Globus pallidus (tissue), 1 donor: Measurements from ENCODE around the gene C2orf74.
A peak's percentile ranks its signal among the peaks of the same experiment; 100 is the strongest.
"Not testable (repeated sequence)": the region's sequence is repeated elsewhere in the genome, so short reads cannot be mapped to it uniquely, and the experiment has no call there.

Experiments
- DNase-seq: peaks from one replicate; pipeline ENCODE4 v3.0.0-alpha.2; 2015; ENCODE audit warnings: low spot score

C2orf74 gene

DNA sequence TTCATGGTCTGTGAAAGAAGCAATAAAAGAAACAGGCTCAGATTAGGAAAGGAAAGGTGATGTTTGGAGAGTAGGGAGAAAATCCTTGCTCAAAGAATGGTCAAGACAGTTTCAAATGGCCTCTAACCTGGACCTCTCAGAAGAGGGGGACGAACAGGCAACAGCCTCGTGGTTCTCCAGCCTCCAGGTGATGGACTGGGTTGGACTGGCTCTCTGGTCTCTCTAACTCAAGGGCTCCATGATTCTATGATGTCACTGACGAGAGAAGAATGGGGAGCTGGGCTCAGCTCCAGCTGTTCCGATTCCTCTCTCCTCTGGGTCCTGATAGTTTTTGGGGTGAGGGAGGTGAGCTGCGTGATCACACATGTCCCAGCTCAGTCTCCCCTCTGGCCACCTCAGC, at the start of gene C2orf74:
TSS of gene C2orf74 (plus strand) at position 301 of the 400 bp plus-strand sequence. CDS start 327 bp downstream, outside the sequence.
- no peak for DNase-seq

DNA sequence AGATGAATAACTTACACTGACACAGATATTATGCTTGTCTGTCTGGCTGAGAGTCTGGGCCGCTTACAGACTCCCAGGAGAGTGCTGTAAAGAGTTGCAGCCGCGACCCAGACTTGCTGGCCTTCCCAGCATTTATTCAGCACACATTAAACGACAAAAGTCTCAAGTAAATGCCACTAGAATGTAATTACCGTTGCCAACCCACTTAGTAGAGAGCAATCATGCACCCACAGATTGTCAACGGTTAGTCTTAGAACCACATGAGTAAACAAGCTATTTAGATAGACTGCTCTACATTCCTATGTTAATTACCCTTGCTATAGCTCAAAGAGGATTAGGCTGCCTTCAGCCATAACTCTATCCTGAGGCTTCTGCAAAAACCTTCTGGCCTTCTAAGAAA, 47.8 kb upstream of the C2orf74 start:
- no peak for DNase-seq

DNA sequence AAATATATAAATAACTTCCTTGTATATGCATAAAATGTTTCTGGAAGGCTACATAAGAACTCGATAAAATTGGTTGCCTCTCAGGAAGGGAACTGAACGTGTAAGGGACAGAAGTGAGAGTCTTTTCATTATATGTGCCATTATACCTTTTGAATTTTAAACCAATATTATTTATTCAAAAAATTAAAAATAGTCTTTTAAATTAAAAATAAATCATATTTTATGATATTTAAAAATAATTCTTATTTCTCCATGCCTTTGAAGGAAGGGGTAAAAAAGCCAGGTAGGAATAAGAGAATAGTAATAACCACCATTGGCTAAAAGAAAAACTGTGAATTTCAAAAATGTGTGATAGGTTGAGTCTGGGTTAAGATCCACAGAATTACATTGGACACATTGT, 45.7 kb upstream of the C2orf74 start:
- no peak for DNase-seq

- no peak for DNase-seq
Measured at GRCh38 chr2:61117534-61117933, 44.5 kb upstream of the C2orf74 start.

GRCh38 chr2:61125123-61125710, 36.8 kb upstream of the C2orf74 start:
- DNase-seq = no peak

DNA sequence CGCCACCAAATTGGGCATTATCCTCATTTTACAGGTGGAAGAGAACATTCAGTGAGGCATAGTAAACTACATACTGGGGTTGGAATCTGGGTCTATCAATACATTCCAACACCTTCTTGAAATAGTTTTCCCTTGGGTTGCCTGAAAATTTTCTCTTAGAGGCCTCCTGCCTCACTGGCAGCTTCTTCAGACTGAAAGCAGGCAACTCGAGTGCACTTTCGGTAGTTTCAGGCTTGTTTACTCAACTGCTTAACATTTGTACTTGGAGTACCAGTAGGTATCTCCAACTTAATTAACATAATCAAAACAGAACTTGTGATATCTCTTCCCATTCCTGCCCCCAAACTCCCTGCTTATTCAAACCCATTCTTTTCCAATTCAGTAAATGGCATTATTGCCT, 36.2 kb upstream of the C2orf74 start:
- DNase-seq = no peak

- DNase-seq = not testable (repeated sequence)
Measured at GRCh38 chr2:61128122-61128521, 33.9 kb upstream of the C2orf74 start.

- DNase-seq = peak; percentile 41
Measured at GRCh38 chr2:61134141-61134540, 27.8 kb upstream of the C2orf74 start.

- DNase-seq = peak; percentile 66
Measured at GRCh38 chr2:61135510-61135909, 26.5 kb upstream of the C2orf74 start.

DNA sequence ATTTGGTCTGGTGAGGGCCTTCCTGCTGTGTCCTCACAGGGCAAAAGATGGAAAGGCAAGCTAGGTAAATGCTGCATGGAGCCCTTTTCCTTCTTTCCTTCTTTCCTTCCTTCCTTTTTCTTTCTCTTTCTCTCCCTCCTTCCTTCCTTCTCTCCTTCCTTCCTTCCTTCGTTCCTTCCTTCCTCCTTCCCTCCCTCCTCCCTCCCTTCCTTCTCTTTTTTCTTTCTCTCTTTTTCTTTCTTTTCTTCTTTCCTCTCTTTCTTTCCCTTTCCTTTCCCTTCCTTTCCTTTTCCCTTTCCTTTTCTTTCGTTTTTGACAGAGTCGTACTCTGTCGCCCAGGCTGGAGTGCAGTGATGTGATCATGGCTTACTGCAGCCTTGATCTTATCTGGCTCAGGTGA, 23.1 kb upstream of the C2orf74 start:
- no peak for DNase-seq

- DNase-seq = no peak
Measured at GRCh38 chr2:61141151-61141550, 20.8 kb upstream of the C2orf74 start.

DNA sequence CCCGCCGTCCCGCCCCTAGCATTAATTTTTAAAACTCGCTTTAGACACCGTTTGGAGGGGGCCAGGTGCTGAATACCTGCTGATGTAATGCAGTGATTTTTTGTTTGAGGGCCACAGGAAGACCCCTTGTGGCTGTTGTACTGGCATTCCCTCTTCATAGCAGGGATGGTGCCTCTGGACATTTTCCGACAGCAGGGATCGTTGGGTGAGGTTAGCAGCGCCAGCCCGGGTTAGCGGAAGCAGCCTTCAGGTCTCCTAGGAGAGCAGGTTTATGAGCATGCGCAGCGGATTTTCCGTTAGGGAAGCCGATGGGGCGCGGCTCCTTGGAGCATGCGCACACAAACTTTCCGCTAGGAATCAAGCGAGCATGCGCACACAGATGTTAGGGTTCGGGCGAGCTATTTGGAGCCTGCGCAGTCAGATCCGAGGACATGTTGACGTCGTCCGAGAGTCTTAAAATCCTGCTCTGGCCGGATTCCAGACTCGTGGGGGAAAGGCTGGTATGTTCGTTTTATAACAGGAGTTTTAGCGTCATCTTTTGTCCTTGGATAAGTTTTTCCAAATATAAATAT, 17.2 kb upstream of the C2orf74 start:
- peak; percentile 95 for DNase-seq

GRCh38 chr2:61145990-61146389, 16.0 kb upstream of the C2orf74 start:
- DNase-seq = no peak

DNA sequence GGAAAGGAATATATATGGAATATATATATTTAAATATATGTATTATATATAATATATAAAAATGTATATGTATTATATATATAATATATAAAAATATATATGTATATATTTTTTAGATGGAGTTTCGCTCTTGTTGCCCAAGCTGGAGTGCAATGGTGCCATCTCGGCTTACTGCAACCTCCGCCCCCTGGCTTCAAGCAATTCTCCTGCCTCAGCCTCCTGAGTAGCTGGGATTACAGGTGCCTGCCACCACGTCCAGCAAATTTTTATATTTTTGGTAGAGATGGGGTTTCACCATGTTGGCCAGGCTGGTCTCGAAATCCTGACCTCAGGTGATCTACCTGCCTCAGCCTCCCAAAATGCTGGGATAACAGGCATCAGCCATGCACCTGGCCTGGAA, 13.9 kb upstream of the C2orf74 start:
- not testable (repeated sequence) for DNase-seq

DNA sequence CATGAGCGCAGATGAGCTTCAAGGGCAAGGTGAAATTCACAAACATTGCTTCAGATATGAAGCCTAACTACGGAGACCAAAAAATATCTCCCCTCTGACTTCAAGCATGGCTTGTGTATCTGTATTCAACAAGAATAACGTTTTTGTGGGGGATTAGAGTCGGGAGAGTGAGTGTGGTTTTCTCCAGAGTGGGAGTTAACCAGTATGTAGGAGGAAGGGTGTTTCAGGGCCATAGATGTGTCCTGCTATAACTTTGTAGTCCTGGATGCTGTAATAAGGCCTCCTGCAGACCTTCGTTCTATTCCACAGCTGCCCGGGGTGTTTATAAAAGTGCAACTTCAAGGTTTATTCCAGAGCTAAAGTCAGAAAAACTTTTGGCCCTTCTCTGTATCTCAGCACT, 12.9 kb upstream of the C2orf74 start:
- no peak for DNase-seq

DNA sequence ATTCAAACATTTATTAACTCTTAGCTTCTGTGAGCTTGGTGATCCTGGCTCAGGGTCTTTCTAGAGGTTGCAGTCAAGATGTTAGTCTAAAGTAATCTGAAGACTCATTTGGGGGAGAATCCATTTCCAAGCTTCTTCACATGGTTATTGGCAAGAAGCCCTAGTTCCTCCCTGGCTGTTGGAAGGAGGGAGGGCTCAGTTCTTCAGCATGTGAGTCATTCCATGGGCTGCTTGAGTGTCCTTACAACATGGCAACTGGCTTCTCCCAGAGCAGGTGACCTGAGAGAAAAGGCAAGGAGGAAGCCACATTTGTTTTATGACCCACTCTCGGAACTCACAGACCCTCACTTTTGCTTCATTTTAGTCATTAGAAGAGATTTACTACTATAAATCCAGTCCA, 10.6 kb upstream of the C2orf74 start:
- no peak for DNase-seq

DNA sequence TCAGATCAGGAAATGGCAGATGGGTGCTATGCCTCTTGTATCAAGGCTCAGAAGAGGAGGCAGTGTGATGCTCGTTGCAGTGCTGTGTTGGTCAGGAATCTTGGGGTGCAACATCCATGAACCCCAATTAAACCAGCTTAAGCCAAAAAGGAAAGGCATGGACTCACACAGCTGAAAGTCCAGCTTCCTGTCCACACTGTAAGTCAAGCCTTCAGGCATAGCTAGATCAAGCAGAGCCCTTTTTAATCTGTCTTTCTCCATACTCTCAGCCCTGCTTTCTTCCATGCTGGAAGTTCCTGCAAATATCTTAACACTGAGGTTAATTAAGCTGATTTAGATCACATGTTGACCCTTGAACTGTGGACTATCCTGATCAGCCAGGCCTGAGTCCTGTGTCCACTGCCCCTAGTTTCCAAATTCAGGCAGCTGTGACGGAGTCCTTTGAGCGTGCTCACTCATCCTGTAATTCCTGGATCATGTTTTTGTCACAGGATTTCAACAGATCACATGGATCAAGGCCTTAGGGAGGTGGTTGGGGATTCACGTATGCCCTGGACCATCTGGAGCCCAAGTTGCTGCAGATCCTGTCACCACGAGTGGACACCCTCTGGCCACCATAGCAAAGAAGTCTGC, 4.5 kb upstream of the C2orf74 start:
- no peak for DNase-seq

DNA sequence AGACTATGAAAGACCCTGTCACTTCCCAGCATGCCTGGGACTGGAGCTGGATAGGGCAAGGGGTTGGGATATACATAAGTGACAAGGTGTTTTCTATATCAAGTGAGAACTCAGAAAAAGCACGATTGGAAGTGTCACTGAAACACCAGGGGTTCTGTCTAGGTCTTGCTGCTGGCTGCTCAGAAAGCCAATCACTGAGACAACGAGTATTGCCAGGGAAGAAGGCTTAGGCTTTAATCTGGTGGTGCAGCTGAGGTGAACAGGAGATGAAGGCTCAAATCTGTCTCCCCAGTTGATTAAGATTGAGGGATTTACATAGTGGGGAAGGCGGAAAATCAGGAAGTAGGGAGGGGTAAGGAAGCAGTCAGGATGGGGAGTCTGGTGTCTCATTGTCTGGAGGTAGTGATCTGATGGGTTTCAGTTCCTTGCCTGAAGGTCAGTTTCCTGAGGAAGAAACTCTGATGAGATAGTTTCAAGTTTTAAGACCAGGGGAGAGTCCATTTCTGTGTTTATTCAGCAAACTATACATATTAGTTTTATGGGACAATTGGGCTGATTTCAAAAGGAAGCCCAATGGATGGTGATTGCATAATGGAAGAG, 3.5 kb upstream of the C2orf74 start:
- DNase-seq = no peak

- DNase-seq = no peak
Measured at GRCh38 chr2:61162721-61163120, 733 bp downstream of the C2orf74 start.

GRCh38 chr2:61165082-61165481, 3.1 kb downstream of the C2orf74 start:
- DNase-seq = not testable (repeated sequence)

- DNase-seq = no peak
Measured at GRCh38 chr2:61165946-61166345, 4.0 kb downstream of the C2orf74 start.

DNA sequence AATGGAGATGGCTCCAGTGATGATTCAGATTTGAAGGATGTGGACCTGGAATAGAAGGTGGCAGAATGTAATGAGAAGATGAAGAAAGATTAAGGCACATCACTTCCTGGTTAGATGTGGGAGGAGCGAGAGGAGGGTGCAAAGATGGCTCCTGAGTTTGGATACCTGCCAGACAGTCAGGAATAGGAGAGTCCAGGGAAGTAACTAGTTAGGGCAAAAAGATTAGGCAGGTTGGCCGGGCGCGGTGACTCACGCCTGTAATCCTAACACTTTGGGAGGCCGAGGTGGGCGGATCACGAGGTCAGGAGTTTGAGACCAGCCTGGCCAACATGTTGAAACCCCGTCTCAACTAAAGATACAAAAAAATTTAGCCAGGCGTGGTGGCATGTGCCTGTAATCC, 5.6 kb downstream of the C2orf74 start:
- no peak for DNase-seq

DNA sequence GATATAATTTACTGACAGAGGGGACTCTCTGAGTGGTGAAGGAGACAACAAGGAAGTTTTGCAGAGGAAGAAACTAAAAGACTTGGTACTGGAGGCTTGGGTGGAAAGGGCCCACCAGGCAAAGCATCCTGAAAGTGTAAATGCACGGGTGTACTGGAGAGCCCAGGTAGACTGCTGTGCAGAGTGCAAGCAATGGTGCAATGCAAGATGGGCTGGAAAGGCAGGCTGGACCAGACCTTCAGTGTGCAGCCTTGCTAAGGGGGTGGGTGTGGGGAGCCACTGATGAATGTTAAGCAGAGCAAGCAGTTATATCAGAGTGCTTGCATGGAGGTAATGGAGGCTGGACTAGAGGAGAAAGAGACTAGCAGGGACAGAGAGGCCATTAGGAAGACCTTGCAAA, 10.7 kb downstream of the C2orf74 start:
- DNase-seq = no peak
